HG03097 (cell line): Measurements from ENCODE around the gene POU2F2.
"Not testable (repeated sequence)": the region's sequence is repeated elsewhere in the genome, so short reads cannot be mapped to it uniquely, and the experiment has no call there.

Experiments
- ATAC-seq: cut with Tn5 transposase; IDR thresholded peaks from one replicate; pipeline ENCODE4 v1.9.1; 2021; ENCODE audit not compliant: unreplicated experiment, low FRiP score

The POU2F2 gene

GRCh38 chr19:42108527-42109389 is 23.5 kb downstream of the POU2F2 start:
- no peak for ATAC-seq

- ATAC-seq = no peak
Observed at GRCh38 chr19:42105368-42105767, 26.9 kb downstream of the POU2F2 start.

DNA sequence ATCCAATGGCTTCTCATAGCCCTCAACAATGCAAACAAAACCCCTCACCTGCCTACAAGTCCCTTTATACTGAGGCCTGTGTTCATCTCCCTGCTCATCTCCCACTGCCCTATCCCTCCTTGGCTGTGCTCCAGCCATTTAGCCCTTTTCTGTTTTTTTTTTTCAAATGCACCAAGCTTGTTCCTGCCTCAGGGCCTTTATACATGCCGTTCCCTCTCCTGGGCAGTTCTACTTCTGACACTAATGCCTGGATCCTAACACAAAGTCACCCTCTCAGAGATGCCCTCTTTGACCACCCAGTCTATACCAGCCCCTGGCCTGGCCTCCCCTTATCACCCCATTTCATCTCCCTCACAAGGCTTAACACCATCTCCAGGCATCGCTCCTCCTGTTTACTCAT is 29.4 kb downstream of the POU2F2 start:
- no peak for ATAC-seq

GRCh38 chr19:42100241-42100640 is 32.0 kb downstream of the POU2F2 start:
- ATAC-seq = not testable (repeated sequence)

GRCh38 chr19:42099336-42099925 is 32.8 kb downstream of the POU2F2 start:
- no peak for ATAC-seq

DNA sequence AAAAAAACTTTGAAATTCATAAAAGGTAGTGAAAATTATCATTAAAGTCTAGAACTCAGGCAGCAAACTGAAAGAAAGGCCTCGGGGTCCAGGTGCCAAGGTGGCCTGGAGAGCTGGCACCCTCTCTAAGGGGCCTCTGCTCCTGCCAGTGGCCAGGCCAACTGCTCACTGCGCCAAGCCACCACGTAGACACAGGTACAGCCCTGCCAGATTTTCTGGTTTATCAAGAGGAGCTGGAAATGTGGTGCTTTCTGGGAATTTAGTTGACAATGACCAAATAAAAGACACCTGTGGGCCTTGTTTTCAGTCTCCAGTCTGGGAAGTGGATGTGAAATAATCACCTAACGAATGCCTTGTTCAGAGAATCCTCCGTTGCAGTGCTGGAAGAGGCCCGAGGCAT is 33.5 kb downstream of the POU2F2 start:
- no peak for ATAC-seq

DNA sequence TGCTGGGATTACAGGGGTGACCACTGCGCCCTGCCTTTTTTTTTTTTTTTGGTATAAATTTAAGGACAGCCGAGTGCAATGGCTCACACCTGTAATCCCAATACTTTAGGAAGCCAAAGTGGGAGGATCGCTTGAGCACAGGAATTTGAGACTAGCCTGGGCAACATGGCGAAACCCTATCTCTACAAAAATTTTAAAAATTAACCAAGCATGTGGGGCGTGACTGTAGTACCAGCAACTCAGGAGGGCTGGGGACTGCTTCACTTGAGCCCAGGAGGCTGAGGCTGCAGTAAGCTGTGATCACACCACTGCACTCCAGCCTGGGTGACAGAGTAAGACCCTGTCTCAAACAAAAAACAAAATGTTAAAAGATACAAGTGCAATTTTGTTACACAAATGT is 34.8 kb downstream of the POU2F2 start:
- ATAC-seq = no peak

- no peak for ATAC-seq
Observed at GRCh38 chr19:42096255-42096837, 35.9 kb downstream of the POU2F2 start.

DNA sequence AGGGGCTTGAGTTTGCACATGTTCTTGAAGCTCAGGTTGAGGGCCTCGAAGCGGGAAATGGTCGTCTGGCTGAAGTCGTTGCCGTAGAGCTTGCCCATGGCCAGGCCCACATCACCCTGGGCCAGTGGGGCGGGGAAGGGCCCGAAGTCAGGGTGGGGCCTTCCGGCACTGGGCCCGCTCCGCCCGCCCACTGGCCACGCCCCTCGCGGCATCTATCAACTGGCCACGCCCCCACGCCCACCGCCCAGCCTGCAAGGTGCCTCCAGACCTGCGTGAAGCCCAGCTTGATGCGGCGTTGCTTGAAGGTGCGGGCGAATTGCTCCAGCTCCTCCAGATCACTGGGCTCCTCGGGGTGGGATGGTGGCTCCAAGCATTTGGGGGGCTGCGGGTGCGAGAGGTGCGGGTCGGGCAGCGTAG is 36.4 kb downstream of the POU2F2 start:
- ATAC-seq = no peak

- ATAC-seq = no peak
Observed at GRCh38 chr19:42095142-42095813, 37.0 kb downstream of the POU2F2 start.

- ATAC-seq = no peak
Observed at GRCh38 chr19:42093926-42094325, 38.3 kb downstream of the POU2F2 start.

DNA sequence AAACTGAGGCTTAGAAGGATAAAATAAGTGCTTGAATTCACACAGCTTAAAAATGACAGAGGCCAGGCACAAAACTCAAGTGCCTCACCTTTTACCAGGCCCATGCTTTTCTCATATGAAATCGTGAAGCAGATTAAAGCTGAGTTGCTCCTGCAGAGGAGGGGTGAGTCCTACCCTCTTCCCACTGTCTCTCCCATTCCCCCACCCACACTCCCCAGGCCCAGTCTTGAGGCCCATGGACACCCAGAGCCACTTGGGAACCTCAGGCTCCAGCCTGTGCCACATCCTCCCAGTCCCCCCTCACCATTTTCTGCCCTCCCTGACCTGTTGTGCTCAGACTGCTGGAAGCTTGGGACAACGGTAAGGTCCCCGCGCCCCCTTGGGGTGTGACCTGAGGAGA is 38.7 kb downstream of the POU2F2 start:
- no peak for ATAC-seq

GRCh38 chr19:42092350-42092749 is 39.9 kb downstream of the POU2F2 start:
- ATAC-seq = no peak

DNA sequence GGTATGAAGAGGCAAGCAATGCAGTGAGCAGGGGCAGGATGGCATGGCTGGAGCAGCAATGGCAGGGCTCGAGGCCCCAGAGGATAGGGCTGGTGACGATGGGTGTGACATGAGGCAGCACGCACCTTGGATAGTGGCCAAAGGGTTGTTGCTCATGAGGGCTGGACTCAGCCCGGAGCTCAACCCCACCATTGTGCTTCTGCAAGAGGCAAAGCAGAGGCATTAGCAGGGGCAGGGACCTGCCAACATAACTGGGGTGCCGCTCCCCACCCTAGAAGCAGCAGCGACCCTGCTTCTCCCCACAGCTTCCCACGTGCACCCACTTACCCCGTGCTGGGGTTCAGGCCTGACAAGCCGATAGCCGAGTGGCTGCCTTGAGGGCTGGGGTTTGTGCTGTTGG is 40.5 kb downstream of the POU2F2 start:
- no peak for ATAC-seq

DNA sequence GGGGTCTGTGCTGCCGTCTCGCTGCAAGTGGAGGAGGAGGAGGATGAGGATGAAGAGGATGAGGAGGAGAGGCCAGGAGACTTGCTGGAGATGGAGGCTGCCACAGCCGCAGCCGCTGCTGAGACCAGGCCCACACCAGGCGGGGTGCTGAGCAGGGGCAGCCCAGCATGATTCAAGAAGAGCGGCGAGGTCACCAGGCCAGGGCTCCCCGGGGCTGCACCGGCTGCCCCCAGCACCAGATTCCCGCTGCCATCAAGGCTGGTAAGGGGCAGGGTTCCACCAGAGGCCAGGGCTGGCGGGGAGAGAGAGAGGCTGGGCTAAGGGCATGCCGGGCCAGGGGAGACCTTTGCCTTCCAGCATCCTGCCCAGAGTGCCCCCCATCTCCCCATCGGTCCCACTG is 40.9 kb downstream of the POU2F2 start:
- no peak for ATAC-seq

DNA sequence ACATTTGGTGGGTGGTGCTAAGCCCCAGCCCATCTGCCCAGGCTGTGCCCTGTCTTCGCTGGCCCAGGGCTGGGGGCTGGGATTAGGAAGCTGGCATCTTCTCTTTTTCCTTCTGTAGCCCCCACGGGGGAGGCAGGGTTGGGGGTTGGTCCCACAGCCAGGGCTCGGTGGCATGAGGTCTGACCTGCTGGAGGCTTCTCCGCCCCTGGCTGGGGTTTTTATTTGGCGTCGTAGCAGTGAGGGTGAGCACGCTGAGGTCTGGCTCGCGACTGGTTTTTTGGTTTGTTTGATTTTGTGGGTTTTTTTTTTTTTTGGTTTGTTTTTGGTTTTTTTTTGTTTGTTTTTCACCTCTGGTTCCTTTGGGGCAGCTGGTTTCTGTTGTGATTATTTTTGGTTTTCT is 41.6 kb downstream of the POU2F2 start:
- ATAC-seq = no peak

DNA sequence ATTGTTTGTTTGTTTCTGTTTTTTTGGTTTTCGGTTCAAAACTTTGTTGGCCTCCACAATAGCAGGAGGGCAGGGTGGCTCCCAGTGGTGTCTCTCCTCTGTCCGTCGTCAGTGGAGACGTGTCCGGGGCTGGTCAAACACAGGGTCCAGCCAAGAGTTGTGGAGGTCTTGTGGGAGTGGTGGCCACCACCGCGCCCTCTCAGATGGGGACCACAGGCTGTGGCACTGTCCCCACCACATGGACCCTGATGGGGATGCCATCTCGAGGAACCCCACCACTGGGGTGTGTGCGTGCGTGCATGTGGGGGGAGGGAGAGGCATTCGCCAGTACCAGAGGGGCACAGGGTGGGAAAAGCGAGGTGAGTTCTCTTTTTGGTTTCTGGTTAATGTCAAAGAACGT is 42.5 kb downstream of the POU2F2 start:
- ATAC-seq = no peak

DNA sequence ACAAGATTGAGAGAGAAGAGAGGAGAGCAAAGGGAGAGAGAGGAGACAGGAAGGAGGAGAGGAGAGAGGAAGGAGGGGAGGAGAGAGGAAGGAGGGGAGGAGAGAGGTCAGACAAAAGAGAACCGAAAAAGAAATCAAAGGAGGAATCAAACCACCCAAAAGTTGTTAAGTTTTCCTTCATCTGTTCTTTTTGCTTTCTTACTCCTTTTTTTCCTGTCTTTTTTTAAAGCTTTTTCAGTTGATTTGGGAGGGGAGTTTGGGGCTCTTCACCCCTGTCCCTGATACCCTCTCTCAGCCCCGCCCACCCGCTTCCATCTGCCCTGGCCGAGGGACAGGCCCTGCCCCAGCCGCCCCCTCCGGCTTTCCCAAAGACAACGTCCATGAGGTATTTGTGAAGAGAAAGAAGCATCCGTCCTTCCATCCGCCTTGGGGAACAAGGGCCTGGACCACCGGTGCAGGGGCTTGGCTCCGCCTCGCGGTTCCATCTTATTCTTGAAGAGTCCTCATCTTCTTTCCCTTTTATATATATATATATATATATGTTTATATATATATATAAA is 43.0 kb downstream of the POU2F2 start:
- ATAC-seq = no peak

- no peak for ATAC-seq
Observed at GRCh38 chr19:42088471-42089190, 43.6 kb downstream of the POU2F2 start.

- ATAC-seq = no peak
Observed at GRCh38 chr19:42086770-42087550, 45.3 kb downstream of the POU2F2 start.
